ENCODE data around the gene JARID2.

DNA sequence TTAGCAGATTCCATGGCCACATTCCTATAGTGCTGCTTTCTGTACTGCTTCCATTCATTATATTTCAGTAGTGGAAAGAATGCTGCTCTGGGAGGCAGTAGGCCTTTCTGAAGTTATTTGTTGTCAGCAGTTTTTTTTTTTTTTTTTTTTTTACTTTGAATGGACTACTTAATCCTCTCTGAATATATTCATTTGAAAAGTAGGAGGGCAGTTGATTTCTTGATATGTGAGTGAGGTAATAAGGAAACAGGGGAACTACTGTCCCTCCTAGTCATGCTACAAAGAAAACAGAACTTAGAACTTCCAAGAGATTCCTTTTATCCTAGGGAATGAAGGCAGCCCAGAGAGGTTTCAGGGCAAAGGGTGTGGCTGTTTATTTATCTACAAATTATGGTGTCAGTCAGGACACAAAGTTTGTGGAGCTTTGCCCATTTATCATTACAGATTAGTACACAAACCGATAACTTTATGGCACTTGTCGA, 155.9 kb downstream of the JARID2 start:
- no peak for TF ChIP-seq HDAC2 (CRISPR knock-in tag; IDR thresholded peaks at IDR 0.05)
- TF ChIP-seq MAZ (IDR thresholded peaks at IDR 0.05; ENCODE audit: borderline replicate concordance, low read depth, low read length) = no peak
- TF ChIP-seq MAZ (CRISPR knock-in tag; IDR thresholded peaks at IDR 0.05; ENCODE audit: low read depth) = no peak
- no peak for TF ChIP-seq POLR2A (IDR thresholded peaks at IDR 0.05; ENCODE audit: insufficient read depth in 1 of 2, low read depth in 2 of 2, low read length in 2 of 2)
- no peak for TF ChIP-seq ZNF382 (CRISPR knock-in tag; IDR thresholded peaks at IDR 0.05; ENCODE audit: borderline replicate concordance)
- no peak for TF ChIP-seq HCFC1 (IDR thresholded peaks at IDR 0.05; ENCODE audit: low read depth, low read length)
- no peak for TF ChIP-seq RELA (CRISPR knock-in tag; IDR thresholded peaks at IDR 0.05)
- TF ChIP-seq, protein P1, sequence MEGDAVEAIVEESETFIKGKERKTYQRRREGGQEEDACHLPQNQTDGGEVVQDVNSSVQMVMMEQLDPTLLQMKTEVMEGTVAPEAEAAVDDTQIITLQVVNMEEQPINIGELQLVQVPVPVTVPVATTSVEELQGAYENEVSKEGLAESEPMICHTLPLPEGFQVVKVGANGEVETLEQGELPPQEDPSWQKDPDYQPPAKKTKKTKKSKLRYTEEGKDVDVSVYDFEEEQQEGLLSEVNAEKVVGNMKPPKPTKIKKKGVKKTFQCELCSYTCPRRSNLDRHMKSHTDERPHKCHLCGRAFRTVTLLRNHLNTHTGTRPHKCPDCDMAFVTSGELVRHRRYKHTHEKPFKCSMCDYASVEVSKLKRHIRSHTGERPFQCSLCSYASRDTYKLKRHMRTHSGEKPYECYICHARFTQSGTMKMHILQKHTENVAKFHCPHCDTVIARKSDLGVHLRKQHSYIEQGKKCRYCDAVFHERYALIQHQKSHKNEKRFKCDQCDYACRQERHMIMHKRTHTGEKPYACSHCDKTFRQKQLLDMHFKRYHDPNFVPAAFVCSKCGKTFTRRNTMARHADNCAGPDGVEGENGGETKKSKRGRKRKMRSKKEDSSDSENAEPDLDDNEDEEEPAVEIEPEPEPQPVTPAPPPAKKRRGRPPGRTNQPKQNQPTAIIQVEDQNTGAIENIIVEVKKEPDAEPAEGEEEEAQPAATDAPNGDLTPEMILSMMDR (CRISPR knock-in tag; IDR thresholded peaks at IDR 0.05) = no peak
- no peak for TF ChIP-seq CREB1 (IDR thresholded peaks at IDR 0.05)
- TF ChIP-seq CREB1 (CRISPR knock-in tag; IDR thresholded peaks at IDR 0.05) = no peak
- TF ChIP-seq ZNF747 (CRISPR knock-in tag; IDR thresholded peaks at IDR 0.05; ENCODE audit: borderline replicate concordance) = no peak
- TF ChIP-seq RBFOX2 (IDR thresholded peaks at IDR 0.05; ENCODE audit: low read depth, low read length) = no peak
- TF ChIP-seq, protein P2, sequence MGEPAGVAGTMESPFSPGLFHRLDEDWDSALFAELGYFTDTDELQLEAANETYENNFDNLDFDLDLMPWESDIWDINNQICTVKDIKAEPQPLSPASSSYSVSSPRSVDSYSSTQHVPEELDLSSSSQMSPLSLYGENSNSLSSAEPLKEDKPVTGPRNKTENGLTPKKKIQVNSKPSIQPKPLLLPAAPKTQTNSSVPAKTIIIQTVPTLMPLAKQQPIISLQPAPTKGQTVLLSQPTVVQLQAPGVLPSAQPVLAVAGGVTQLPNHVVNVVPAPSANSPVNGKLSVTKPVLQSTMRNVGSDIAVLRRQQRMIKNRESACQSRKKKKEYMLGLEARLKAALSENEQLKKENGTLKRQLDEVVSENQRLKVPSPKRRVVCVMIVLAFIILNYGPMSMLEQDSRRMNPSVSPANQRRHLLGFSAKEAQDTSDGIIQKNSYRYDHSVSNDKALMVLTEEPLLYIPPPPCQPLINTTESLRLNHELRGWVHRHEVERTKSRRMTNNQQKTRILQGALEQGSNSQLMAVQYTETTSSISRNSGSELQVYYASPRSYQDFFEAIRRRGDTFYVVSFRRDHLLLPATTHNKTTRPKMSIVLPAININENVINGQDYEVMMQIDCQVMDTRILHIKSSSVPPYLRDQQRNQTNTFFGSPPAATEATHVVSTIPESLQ (CRISPR knock-in tag; conservative IDR thresholded peaks at IDR 0.05) = no peak
- no peak for TF ChIP-seq GABPB1 (CRISPR knock-in tag; IDR thresholded peaks at IDR 0.05)
- TF ChIP-seq, protein P3, sequence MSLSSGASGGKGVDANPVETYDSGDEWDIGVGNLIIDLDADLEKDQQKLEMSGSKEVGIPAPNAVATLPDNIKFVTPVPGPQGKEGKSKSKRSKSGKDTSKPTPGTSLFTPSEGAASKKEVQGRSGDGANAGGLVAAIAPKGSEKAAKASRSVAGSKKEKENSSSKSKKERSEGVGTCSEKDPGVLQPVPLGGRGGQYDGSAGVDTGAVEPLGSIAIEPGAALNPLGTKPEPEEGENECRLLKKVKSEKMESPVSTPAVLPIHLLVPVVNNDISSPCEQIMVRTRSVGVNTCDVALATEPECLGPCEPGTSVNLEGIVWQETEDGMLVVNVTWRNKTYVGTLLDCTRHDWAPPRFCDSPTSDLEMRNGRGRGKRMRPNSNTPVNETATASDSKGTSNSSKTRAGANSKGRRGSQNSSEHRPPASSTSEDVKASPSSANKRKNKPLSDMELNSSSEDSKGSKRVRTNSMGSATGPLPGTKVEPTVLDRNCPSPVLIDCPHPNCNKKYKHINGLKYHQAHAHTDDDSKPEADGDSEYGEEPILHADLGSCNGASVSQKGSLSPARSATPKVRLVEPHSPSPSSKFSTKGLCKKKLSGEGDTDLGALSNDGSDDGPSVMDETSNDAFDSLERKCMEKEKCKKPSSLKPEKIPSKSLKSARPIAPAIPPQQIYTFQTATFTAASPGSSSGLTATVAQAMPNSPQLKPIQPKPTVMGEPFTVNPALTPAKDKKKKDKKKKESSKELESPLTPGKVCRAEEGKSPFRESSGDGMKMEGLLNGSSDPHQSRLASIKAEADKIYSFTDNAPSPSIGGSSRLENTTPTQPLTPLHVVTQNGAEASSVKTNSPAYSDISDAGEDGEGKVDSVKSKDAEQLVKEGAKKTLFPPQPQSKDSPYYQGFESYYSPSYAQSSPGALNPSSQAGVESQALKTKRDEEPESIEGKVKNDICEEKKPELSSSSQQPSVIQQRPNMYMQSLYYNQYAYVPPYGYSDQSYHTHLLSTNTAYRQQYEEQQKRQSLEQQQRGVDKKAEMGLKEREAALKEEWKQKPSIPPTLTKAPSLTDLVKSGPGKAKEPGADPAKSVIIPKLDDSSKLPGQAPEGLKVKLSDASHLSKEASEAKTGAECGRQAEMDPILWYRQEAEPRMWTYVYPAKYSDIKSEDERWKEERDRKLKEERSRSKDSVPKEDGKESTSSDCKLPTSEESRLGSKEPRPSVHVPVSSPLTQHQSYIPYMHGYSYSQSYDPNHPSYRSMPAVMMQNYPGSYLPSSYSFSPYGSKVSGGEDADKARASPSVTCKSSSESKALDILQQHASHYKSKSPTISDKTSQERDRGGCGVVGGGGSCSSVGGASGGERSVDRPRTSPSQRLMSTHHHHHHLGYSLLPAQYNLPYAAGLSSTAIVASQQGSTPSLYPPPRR (CRISPR knock-in tag; IDR thresholded peaks at IDR 0.05; ENCODE audit: borderline replicate concordance) = no peak
- no peak for TF ChIP-seq GFI1 (CRISPR knock-in tag; IDR thresholded peaks at IDR 0.05; ENCODE audit: borderline replicate concordance)

Data from HepG2 (cell line).